ENCODE measurements around the gene TTLL11.

DNA sequence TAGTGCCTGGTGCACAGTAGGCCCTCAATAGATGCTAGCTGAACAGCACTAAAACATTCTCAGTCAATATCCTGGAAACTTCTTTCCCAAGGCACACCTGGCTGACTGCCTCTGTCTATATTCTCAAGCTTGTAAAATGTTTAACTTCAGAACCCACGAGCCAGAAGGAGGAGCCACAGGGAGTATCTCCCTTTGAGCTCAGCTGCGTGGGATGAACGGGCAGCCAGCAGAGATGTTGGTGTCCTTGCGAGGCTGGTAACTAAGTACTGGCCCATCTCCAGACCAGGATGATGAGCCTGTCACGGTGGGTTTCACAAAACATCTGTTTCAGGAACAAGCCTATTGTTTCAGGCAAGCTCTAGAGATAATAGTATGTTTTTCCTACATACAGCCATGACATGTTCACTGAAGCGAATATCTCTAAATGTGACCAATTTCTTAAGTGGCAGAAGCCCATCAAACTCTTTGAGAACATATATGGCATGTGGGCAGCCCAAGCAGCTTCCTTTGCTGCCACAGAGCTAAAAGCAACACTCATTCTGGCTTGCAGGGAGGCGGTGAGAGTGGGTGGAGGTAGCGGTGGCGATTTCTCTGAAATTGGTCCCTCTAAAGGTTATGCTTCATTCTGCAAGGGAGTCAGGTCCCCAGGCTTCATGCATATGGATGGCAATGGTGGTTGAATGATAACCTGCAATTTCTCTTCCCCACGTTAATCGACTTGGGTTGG lies 206.2 kb downstream of the TTLL11 start:
- TF ChIP-seq, protein P1, sequence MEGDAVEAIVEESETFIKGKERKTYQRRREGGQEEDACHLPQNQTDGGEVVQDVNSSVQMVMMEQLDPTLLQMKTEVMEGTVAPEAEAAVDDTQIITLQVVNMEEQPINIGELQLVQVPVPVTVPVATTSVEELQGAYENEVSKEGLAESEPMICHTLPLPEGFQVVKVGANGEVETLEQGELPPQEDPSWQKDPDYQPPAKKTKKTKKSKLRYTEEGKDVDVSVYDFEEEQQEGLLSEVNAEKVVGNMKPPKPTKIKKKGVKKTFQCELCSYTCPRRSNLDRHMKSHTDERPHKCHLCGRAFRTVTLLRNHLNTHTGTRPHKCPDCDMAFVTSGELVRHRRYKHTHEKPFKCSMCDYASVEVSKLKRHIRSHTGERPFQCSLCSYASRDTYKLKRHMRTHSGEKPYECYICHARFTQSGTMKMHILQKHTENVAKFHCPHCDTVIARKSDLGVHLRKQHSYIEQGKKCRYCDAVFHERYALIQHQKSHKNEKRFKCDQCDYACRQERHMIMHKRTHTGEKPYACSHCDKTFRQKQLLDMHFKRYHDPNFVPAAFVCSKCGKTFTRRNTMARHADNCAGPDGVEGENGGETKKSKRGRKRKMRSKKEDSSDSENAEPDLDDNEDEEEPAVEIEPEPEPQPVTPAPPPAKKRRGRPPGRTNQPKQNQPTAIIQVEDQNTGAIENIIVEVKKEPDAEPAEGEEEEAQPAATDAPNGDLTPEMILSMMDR (conservative IDR thresholded peaks at IDR 0.05; ENCODE audit: low read length), result no peak
- no peak for TF ChIP-seq EZH2phosphoT487 (IDR thresholded peaks at IDR 0.05; ENCODE audit: borderline replicate concordance)

All from Loucy (cell line).